Panc1 (cell line): ENCODE measurements around the gene CYLC2.

Source experiments
- POLR2AphosphoS5 ChIP-seq: IDR thresholded peaks from 2 replicates; pipeline ENCODE4 v1.6.1; 2012; ENCODE audit warnings: mild to moderate bottlenecking, low read depth, low read length, moderate library complexity
- SIN3A ChIP-seq: IDR thresholded peaks from 2 replicates; pipeline ENCODE4 v1.6.1; 2012; ENCODE audit warnings: low read depth, mild to moderate bottlenecking, low read length, moderate library complexity, borderline replicate concordance; ENCODE audit not compliant: insufficient read depth
- TF ChIP-seq, protein P1 (sequence below): fragments of 450-650 bp; IDR thresholded peaks from 2 replicates; pipeline ENCODE4 v1.5.1; 2017; ENCODE audit warnings: mild to moderate bottlenecking
- TF ChIP-seq, protein P2 (sequence below), 2 experiments: IDR thresholded peaks; 2 replicates each; pipeline ENCODE4 v1.6.1; 2011 to 2012; ENCODE audit warnings: low read depth in 2 of 2, control low read depth in 1 of 2, low read length in 1 of 2, mild to moderate bottlenecking in 1 of 2, moderate library complexity in 1 of 2; ENCODE audit not compliant: insufficient read depth in 1 of 2

GRCh38 chr9:102967979-102968378 lies 27.2 kb upstream of the CYLC2 start:
- TF ChIP-seq, protein P1, sequence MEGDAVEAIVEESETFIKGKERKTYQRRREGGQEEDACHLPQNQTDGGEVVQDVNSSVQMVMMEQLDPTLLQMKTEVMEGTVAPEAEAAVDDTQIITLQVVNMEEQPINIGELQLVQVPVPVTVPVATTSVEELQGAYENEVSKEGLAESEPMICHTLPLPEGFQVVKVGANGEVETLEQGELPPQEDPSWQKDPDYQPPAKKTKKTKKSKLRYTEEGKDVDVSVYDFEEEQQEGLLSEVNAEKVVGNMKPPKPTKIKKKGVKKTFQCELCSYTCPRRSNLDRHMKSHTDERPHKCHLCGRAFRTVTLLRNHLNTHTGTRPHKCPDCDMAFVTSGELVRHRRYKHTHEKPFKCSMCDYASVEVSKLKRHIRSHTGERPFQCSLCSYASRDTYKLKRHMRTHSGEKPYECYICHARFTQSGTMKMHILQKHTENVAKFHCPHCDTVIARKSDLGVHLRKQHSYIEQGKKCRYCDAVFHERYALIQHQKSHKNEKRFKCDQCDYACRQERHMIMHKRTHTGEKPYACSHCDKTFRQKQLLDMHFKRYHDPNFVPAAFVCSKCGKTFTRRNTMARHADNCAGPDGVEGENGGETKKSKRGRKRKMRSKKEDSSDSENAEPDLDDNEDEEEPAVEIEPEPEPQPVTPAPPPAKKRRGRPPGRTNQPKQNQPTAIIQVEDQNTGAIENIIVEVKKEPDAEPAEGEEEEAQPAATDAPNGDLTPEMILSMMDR: no peak
- TF ChIP-seq POLR2AphosphoS5 (no peak), SIN3A (no peak)
- TF ChIP-seq, protein P2, sequence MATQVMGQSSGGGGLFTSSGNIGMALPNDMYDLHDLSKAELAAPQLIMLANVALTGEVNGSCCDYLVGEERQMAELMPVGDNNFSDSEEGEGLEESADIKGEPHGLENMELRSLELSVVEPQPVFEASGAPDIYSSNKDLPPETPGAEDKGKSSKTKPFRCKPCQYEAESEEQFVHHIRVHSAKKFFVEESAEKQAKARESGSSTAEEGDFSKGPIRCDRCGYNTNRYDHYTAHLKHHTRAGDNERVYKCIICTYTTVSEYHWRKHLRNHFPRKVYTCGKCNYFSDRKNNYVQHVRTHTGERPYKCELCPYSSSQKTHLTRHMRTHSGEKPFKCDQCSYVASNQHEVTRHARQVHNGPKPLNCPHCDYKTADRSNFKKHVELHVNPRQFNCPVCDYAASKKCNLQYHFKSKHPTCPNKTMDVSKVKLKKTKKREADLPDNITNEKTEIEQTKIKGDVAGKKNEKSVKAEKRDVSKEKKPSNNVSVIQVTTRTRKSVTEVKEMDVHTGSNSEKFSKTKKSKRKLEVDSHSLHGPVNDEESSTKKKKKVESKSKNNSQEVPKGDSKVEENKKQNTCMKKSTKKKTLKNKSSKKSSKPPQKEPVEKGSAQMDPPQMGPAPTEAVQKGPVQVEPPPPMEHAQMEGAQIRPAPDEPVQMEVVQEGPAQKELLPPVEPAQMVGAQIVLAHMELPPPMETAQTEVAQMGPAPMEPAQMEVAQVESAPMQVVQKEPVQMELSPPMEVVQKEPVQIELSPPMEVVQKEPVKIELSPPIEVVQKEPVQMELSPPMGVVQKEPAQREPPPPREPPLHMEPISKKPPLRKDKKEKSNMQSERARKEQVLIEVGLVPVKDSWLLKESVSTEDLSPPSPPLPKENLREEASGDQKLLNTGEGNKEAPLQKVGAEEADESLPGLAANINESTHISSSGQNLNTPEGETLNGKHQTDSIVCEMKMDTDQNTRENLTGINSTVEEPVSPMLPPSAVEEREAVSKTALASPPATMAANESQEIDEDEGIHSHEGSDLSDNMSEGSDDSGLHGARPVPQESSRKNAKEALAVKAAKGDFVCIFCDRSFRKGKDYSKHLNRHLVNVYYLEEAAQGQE (IDR thresholded peaks at IDR 0.05; ENCODE audit: insufficient read depth in 1 of 2, low read depth in 2 of 2, low read length in 1 of 2): no peak
